Measurements from ENCODE around the gene PLXNA2.

The PLXNA2 gene

DNA sequence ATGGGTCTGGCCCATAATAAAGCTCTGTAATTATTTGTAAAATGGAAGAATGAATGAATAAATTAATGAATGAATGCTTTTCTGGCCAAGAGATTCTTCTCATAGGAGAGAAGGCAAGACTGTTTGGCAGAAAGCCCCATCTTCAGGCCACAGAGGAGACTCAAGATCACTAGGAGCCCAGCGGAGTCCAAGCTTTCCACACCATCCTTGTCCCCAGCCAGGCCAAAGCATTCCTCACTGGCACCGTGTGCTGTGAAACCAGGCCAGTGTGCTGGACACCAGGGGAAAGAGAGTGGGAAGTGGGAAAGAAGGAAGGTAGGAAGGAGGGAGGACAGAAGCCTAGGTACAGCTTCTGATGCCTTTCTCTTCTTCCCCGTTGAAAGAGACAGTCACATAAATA, 86.4 kb downstream of the PLXNA2 start:
- FAIRE-seq, result no peak

DNA sequence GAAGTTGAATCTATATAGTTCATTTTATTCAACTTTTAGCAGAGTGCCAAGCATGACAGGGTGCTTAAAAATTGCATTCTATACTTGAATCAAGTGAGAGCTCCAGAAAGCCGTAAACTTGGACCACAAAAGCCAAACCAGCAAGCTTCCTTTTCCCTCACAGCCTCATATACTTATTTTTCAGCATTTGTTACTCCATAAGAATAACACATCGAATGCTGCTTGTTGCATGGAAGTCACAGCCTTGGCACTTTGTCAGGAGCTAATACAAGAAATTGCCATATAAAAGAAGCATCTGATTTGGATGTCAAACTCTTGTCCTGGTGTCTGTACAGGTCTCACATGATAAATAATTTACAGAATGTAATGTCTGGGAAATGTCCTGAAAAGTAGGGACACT, 87.4 kb downstream of the PLXNA2 start:
- no peak for FAIRE-seq

DNA sequence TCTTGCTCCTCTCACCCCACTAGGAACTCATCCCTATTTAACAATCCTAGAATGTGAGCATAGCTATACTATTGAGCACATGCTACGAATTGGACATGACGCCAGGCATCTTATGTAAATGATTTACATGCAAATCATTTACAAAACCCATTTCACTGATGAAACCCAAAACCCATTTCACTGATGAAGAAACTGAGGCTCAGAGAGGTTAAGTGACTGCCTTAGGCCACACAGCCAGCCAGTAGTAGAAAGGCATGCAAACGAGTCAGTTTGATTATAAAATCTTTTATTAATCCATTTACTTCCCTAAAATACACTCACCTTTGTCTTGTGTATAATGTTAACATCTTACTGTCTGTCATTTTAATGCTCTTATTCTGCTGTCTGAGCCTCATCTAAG, 87.9 kb downstream of the PLXNA2 start:
- FAIRE-seq, result no peak

DNA sequence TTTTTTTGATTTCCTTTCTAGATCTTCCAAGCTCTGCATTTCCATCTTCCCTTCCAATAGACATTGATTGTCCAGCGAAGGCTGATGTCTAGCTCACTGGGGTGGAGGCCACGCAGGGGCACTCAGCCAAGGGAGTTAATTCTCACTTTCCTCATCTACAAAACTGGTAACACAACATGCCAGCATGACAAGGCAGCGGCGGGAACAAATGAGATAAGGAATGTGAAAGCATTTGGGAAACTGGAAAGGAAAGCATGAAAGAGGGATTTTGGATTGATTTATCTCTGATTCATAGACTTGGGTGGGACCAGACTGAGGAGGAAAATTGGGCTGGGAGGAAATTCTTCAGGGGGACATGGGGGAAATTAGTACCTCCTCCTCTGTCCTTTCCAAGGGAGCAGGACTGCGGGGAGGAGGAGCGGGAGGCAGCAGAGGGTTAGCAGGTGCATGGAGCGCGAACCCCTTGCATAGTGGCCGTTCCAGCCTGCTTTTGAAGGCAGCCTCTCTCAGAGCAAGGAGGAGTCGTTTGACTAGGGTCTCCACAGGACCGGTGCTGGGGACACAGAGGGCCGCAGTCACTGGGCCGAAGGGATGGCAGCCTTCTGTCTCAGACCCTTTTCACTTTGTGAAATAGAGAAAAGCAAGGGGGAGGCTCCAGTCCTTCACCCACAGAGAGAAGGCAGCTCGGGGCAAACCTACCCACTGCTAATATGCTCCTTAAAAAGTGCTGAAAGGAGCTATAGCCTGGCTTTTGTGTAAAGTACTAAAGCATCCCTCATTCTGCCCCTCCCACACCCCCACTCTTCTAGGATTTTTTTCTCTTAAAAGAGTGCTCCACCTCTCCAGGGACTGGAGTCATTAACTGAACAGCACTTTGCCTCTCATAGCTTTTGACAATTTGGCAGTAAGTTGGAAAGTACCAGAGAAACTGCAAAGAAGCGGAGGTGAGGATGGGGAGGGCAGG, 89.2 kb downstream of the PLXNA2 start:
- FAIRE-seq, result no peak

DNA sequence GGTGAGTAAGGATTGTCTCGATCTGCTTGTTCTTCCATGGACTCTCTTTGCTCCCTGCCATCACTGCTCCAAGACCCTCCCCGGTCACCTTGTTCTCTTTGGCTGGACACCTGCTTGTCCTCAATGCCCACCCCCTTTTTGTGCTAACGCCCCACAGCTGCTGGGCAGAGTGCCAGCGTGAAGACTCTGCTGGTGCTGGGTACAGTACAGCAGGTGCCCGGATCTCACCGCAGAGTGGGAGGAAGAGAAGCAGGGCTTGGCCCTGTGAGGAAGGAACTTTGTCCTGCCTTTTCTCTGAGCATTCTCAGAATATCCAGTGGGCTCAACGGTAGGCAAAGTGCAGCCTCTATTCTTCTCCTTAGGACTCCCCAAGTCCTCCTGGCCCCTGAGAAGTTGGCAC, 90.1 kb downstream of the PLXNA2 start:
- no peak for FAIRE-seq

DNA sequence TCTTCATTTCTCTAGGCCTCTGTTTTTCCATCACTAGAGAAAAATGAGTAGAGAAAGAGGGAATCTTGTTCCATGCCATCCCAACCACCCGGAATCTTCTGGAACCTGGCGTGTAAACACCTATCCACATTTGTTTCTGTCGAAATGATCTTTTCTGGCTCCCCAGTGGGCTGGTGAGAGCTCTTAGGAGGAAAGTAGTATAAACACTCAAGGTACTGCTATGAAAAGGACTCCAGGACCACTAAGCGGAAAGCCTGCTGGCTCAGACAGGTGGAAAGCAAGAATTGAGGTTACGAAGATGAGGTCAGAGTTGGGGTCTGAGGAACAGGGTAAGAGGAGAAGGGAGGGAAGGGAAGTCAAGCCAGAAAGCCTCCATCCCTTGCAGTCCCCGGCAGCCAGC, 90.8 kb downstream of the PLXNA2 start:
- no peak for FAIRE-seq

DNA sequence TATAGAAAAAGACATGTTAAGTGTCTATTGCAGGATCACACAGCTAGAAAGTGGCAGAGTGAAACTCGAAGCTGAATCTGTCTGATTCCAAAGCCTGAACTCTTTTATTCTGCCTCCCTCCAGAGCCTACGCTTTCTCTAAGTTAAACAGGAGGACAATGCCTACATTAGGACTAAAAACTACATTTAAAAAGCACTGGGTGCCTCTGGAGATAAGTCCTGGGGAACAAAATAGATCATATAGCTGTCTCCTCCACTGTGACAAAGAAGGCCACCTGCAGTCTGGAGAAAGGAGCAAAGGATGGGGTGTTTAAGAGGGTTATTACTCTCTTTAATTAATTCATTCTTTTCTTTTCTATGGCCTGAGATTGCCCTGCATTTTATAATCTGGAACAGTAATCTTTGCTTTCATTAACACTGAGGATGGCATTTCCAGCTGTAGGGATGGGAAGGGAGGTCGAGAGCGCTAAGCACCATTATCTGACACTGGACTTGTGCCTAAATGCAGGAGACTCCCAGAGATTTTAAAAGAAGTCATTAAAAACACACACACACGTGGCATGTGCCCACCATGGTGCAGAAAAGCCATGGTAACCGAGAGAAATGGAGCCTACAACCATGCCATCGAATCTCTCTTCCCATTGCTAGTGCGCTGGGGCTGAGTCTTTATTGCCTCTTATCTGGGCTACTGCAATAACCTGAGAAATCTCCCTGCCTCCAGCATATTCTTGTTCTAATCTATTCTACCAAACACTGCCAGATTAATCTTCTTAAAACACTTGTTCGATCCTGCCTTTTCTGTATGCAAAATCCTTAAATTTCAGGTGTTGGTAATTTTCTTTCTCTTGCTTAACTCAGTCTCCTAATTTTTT, 92.2 kb downstream of the PLXNA2 start:
- FAIRE-seq, result no peak

DNA sequence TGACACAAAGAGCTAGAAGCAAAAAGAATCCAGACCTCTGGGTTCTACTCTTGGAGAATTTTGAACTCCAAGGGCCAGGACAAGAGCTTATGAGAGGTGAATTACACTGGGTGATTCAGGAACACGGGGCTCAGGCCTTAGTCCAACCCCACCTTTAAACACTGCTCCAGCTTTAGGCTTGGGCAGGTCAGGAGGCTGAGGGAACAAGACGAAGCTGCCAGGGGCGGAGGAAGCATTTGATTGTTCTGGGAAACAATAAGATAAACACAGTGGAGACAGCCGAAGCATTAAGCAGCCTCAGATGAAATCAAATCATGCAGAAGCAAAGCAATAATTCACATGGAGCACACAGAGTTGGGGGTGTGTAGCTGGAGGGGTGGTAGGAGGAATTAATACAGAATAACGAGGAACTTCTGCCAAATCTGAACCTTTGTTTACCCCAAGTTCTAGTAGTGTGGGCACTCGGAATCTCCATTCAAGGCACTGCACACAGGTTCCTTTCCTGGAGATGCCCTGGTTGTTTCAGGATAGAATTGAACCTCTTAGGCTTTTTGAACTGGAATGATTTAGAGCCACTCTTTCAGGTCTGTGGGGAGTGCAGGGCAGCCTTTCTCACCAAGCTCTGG, 93.2 kb downstream of the PLXNA2 start:
- FAIRE-seq, result no peak

DNA sequence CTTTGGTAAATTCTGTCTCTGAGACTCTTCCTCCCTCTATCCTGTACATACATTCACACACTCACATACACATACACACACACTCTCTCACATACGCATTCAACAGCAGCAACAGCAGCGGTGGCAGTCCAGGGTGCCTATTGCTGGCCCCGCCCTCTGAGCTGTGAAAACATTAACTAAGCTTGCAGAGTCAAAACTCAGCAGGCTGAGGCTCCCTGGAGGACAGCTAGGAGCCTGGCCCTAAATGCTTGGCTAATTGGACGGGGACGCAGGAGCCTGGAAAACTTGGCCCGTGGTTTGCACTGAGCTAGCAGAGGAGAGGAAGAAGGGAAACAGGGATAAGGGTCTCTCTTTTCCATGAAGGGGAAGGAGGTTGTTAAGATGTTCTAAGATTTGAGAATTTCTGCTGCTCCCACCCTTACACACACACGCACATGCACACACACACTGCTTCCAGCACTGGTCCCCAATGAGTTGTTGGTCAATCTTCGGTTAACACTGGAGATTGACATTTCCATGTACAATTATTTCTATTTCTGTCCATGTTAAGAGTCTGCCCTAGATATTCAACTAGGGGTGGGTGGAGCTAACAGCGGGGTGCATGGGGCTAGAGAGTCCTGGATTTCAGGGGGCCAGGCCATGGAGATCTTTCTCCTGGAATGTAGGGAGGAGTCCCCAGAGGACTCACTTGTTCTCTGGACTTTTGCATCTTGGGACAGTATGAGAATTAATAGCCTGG, 94.2 kb downstream of the PLXNA2 start:
- no peak for FAIRE-seq

DNA sequence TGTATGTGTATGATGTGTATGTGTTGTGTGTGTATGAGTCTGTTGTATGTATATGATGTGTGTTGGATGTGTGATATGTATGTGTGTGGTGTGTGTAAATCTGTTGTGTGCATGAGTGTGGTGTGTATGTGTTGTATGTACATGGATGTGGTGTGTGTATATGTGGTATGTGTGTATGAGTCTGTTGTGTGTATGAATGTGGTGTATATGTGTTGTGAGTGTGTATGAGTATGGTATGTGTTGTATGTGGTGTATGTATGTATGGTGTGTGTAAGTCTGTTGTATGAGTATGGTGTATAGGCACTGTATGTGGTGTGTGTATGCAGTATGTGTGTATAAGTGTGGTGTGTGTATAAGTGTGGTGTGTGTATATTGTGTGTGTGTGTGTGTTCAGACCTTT, 95.0 kb downstream of the PLXNA2 start:
- no peak for FAIRE-seq

DNA sequence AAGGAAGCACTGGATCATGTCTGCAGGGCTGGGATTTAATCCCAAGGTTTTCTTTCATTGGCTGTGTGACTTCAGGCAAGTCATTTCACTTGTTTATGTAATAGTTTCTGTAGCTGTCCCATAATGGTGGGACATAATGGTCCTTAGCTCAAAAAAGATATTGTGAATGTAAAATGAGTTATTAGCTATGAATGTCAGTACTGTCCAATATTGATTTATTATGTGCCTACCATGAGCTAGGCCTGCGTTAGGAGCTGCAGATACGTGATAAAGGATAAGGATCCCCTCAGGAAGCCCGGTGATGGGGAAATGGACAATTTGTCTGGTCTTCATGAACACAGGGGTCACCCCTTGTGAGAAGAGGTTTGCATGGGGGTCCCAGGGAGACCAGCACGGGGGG, 95.8 kb downstream of the PLXNA2 start:
- no peak for FAIRE-seq

DNA sequence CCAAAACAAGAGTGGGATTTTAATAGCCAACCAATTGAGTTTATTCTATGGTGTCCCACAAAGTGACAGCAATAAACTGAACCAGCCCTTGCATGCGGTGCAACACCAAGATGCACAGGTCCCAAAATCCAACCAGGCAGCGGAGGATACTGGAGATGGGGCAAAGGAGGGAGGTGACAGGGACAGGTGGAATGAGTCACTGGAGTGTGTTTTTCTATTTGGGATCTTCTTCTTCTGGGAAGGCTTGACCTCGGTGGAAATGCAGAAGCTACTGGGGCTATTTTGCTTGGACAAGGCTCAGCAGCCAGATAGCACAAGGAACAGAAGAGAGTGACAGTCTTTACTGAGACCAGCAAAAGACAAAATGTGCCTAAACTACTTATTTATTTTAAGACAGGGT, 97.5 kb downstream of the PLXNA2 start:
- FAIRE-seq, result no peak

DNA sequence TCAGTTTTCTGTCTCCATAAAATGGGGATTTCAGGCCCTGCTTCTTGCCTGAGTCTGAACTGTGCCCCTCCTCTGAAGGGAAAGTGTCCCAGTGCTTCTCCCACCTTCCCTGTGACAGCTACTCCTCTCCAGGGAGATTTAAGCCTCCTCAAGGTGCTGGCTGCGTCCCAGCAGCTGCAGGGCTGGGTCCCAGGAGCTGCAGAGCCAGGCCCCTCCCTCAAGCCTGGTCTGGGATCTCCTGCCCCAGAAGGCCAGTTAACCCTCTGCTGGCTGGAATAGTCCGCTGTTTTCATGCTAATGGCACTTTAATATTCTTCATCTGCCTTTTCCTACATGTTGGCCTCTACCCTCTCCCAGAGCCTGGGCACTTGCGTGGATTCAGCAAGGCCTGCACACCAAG, 99.0 kb downstream of the PLXNA2 start:
- FAIRE-seq, result no peak

DNA sequence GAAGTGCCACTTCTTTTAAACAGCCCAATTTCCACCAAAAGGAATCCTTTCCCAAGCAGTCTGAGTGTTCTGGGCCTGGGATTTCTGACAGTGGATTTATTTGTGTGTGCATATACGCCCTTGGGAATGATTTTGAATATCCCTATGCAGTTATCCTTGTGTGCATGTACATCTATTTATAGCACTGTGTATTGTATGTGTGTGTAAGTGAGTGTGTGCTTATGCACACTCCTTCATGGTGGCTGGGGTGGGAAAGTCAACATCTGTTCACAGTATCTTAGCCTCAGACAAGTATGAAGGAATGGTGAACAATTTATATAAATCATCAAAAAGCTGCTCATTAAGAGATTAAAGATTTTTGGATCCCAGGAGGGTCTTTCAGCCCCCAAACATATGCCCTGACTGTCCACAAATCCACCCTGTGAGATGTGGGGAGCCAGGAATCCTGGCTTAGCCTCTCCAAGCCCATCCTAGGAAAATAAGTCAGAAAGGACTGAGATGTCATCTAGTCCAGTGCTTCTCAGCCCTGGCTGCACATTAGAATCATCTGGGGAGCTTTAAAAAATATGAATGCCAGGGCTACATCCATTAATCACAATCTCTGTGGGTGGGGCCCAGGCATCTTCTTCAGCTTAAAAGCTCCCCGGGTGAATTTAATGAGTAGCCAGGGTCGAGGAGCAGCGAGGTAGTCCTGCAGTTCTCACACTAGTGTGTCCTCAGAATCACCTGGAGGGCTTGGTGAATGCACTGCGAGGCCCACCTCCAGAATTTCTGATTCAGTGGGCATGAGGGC, 101.4 kb downstream of the PLXNA2 start:
- no peak for FAIRE-seq

DNA sequence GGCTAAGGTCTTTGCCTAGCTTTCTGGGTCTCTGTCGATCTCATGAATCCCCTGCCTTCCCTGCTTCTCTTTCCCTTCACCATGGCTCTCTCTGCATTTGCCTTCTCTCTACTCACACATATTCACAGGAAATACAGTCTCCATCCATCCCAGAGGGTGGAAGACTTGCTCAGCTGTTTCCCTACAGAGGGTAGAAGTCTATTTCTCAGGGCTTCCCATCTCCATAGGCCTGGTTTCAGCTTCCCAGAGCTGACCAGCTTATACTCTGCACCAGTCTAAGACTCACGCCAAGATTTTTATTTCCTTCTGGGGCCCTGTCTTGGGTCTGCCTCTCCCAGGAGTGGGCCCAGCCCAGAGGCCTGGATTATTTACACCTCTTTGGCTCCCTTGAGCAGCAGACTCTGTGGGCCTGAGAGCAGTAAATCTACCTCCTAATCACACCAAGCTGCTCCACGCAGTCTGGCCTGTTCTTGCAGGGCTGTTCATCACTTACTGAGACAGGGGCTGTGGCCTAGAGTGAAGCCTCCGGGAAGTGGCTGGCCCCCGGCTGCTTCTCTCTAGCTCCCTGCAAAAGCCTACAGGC, 102.5 kb downstream of the PLXNA2 start:
- FAIRE-seq, result no peak

DNA sequence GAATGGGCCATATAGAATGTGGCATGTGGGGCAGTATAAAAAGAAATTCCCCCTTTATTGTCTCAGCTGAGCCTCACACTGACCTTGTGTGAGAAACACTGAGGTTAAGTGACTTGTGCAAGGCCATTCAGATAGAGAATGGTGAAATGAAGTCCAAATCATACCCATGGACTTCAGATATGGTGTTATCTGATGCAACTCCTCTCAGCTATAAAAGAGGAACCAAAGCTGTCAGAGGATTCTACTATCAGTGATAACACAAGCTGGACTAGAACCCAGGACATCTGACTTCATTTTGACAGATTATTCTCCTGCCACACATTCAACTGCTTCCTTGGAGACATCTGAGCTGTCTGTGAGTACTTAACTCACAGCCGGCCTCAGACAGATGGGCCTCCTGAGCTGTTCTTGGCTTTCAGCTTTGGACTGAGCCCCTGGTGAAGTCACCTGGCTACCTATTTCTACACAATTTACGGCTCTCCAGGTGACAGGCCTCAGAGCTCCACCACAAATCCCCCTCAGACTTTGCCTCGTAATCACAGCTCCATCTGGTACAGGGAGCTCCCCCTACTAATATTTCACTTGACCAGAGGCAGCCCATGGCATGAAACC, 104.6 kb downstream of the PLXNA2 start:
- FAIRE-seq, result no peak

DNA sequence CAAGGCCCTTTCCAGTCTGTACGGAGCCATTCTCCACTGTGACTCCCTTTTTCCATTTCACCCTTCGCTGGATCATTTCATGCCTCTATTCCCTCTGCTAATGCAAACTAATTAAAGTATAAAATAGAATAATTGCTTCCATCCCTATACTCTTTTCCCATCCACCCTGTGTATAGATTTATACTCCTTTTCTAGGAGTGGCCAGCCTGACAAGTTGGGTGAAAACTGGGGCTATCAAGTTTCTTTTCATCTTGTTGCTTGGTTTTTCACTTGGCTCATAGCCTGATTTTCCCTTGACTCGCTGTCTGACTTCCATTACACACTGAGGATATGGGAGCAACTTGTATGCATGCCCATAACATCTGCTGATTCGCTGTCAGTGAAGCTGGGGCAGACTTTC, 107.0 kb downstream of the PLXNA2 start:
- no peak for FAIRE-seq

DNA sequence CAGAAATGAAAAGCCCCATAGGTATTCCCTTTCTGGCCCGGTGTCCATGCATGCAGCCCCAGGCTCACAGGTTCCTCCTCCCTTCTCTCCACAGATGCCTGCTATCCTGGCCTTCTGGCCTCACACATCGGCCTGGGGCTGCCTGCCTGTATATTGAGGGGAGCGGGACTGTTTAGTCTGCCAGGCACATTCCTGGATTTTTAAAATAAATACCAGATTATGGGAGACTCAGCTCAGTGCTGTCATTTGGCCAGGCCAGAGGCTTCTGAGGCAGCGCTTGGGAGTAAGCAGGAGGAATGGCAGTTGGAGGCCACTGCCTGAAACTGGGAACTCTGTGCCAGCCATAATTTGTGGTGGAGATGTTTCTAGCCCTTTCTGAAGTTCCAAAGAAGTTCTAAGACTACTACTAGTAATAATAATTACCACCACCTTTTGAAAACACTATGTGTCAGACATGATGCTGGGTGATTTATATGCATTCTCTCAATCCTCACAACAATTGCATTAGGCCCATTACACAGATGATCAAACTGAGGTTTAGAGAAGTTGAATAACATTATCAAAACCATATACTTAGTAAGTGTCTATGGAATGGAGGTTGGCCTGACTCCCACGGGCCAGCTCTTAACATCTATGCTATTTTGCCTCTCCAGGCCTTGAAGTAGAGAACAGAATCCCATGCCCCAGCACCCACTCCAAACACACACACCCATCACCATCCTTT, 107.6 kb downstream of the PLXNA2 start:
- FAIRE-seq, result no peak

DNA sequence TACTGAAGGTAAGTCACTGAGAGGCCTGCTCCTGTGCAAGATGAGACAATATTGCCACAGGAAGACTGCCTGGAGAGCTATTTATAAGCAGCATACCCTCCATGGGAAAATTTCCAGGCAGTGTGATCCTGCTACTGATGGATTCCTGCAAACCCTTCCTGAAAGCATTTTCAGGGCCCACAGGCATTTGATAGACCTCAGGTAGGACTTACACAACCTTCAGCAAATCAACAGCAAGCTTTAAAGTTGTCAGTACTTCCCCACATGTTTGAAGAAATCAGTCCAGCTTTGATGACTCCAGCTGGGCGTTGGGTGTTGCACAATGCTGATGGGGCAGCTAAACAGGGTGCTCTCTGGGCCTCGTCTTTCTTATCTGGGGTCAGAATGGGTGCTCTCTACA, 108.8 kb downstream of the PLXNA2 start:
- no peak for FAIRE-seq

DNA sequence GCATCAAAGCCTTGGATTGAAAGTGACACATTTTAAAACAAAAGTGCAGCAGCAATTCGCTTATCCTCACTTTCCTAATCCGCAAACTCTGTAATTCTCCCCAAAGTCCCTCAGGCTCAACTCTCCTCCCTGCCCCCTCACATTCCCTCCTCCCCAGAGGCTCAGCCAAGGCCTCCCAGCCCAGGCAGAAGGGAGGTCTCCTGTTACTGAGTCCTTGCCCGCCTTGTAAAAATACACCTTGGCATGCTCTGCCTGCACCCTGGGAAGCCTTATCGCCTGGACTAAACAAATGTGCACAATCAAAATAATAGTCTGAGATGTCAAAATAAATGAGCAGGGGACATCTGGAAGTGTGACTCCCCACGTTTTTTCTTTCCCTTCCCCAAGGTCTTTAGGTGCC, 109.7 kb downstream of the PLXNA2 start:
- no peak for FAIRE-seq
